ENCODE data around the gene TNFRSF18.

Gene TNFRSF18

GRCh38 chr1:1175221-1176062 lies 30.9 kb downstream of the TNFRSF18 start:
- peak; percentile 10 for DNase-seq

- DNase-seq = peak; percentile 31
These were observed 32.5 kb downstream of the TNFRSF18 start, which contains the start of gene TTLL10 for GRCh38 chr1:1173793-1174415. TSS of gene TTLL10 (plus strand) at chr1:1173880. CDS start at chr1:1179216, 5,336 bp downstream.

- no peak for DNase-seq
These were observed 33.2 kb downstream of the TNFRSF18 start for GRCh38 chr1:1173061-1173792.

- DNase-seq = peak; percentile 17
These were observed 34.6 kb downstream of the TNFRSF18 start for GRCh38 chr1:1171546-1172340.

GRCh38 chr1:1171161-1171545 lies 35.2 kb downstream of the TNFRSF18 start:
- DNase-seq = peak; percentile 13

GRCh38 chr1:1170215-1171091 lies 35.9 kb downstream of the TNFRSF18 start:
- DNase-seq = peak; percentile 11

GRCh38 chr1:1169429-1170214 lies 36.8 kb downstream of the TNFRSF18 start:
- peak; percentile 12 for DNase-seq

- peak; percentile 13 for DNase-seq
These were observed 37.7 kb downstream of the TNFRSF18 start for GRCh38 chr1:1168451-1169411.

GRCh38 chr1:1167841-1168450 lies 38.4 kb downstream of the TNFRSF18 start:
- no peak for DNase-seq

- no peak for DNase-seq
These were observed 39.0 kb downstream of the TNFRSF18 start for GRCh38 chr1:1167398-1167821.

GRCh38 chr1:1166642-1167397 lies 39.6 kb downstream of the TNFRSF18 start:
- DNase-seq = no peak

- no peak for DNase-seq
These were observed 40.4 kb downstream of the TNFRSF18 start for GRCh38 chr1:1165900-1166421.

- no peak for DNase-seq
These were observed 40.9 kb downstream of the TNFRSF18 start for GRCh38 chr1:1165485-1165884.

GRCh38 chr1:1164701-1165451 lies 41.5 kb downstream of the TNFRSF18 start:
- DNase-seq = no peak

- DNase-seq = no peak
These were observed 42.1 kb downstream of the TNFRSF18 start for GRCh38 chr1:1164361-1164700.

GRCh38 chr1:1163538-1164070 lies 42.8 kb downstream of the TNFRSF18 start:
- no peak for DNase-seq
